ENCODE measurements around the gene SLC9A9.

DNA sequence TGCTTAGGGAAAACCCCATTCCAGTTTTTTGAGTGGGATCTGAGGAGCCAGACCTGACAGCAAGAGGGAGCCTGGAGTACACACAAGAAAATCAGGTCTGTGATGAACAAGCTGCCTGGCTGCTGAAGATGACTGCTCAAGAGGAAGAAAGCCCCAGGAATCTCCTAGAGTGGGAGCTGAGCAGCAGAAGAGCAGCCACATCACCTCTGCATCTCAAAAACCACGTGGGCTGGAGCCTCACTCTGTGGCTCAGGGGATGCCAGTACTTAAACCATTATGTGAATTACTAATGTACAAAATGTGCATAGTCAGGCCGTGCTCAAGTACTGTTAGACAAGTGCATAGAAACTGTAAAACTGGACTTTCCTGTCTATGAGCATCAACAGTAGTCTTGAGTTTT, 52.4 kb downstream of the SLC9A9 start:
- no peak for TF ChIP-seq EZH2 (IDR thresholded peaks at IDR 0.05; ENCODE audit: low read depth, low read length, severe bottlenecking)
- TF ChIP-seq, protein P1, sequence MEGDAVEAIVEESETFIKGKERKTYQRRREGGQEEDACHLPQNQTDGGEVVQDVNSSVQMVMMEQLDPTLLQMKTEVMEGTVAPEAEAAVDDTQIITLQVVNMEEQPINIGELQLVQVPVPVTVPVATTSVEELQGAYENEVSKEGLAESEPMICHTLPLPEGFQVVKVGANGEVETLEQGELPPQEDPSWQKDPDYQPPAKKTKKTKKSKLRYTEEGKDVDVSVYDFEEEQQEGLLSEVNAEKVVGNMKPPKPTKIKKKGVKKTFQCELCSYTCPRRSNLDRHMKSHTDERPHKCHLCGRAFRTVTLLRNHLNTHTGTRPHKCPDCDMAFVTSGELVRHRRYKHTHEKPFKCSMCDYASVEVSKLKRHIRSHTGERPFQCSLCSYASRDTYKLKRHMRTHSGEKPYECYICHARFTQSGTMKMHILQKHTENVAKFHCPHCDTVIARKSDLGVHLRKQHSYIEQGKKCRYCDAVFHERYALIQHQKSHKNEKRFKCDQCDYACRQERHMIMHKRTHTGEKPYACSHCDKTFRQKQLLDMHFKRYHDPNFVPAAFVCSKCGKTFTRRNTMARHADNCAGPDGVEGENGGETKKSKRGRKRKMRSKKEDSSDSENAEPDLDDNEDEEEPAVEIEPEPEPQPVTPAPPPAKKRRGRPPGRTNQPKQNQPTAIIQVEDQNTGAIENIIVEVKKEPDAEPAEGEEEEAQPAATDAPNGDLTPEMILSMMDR (IDR thresholded peaks at IDR 0.05; ENCODE audit: control extremely low read depth in 1 of 3, insufficient read depth in 1 of 3, low read depth in 1 of 3, low read length in 3 of 3): no peak
- TF ChIP-seq, protein P2, sequence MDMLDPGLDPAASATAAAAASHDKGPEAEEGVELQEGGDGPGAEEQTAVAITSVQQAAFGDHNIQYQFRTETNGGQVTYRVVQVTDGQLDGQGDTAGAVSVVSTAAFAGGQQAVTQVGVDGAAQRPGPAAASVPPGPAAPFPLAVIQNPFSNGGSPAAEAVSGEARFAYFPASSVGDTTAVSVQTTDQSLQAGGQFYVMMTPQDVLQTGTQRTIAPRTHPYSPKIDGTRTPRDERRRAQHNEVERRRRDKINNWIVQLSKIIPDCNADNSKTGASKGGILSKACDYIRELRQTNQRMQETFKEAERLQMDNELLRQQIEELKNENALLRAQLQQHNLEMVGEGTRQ (IDR thresholded peaks at IDR 0.05; ENCODE audit: low read length): no peak
- no peak for TF ChIP-seq POLR2A (IDR thresholded peaks at IDR 0.05; ENCODE audit: control extremely low read depth in 1 of 2, low read depth in 2 of 2, low read length in 2 of 2)
- no peak for TF ChIP-seq RFX5 (IDR thresholded peaks at IDR 0.05; ENCODE audit: borderline replicate concordance, low read depth, low read length)
- TF ChIP-seq RAD21 (IDR thresholded peaks at IDR 0.05 in 1 of 2, conservative IDR thresholded peaks at IDR 0.05 in 1 of 2; ENCODE audit: low read depth in 2 of 2, low read length in 2 of 2): peak; percentile 19 to 41; a peak in 2 of 4 replicates
- no peak for TF ChIP-seq POLR2AphosphoS5 (IDR thresholded peaks at IDR 0.05; ENCODE audit: low read depth, low read length)
- TF ChIP-seq GABPA (IDR thresholded peaks at IDR 0.05; ENCODE audit: borderline replicate concordance, insufficient read depth, low read length): no peak
